Keratinocyte (primary cell): ENCODE data around the gene BCAS3. TPM values are rescaled to one million over a fixed set of nuclear protein-coding genes. Genes with fewer than 3 reads are reported as not detected.
A peak's percentile ranks its signal among the peaks of the same experiment; 100 is the strongest.

Experiments used
- DNase-seq: peaks from one replicate; pipeline ENCODE4 v3.0.0-alpha.2; 2011; ENCODE audit warnings: low read depth, missing footprints, low spot score
- FAIRE-seq: peaks from 2 replicates; lab custom pipeline; 2011; peaks lifted over from hg19 to GRCh38; lab: Jason Lieb, UNC
- H2AFZ ChIP-seq: 2 replicates; pipeline ENCODE4 v1.6.0; 2012; ENCODE audit warnings: low read length, control low read depth, inconsistent platforms; ENCODE audit not compliant: control insufficient read depth
- H3K27ac ChIP-seq: 2 replicates; pipeline ENCODE4 v1.5.1; 2011; ENCODE audit warnings: low read length; ENCODE audit not compliant: control insufficient read depth, insufficient read depth
- H3K27me3 ChIP-seq: 3 replicates; pipeline ENCODE4 v1.6.0; 2011; ENCODE audit warnings: low read length; ENCODE audit not compliant: control insufficient read depth, insufficient read depth; ENCODE audit errors: extremely low read depth
- H3K36me3 ChIP-seq, 2 experiments: 2 replicates in 1 of 2; 3 replicates in 1 of 2; pipeline ENCODE4 v1.5.1; 2011; ENCODE audit warnings: low read length in 2 of 2, mild to moderate bottlenecking in 1 of 2; ENCODE audit not compliant: control insufficient read depth in 2 of 2, insufficient read depth in 2 of 2; ENCODE audit errors: extremely low read depth in 1 of 2
- H3K4me1 ChIP-seq: 3 replicates; pipeline ENCODE4 v1.5.1; 2011; ENCODE audit warnings: low read length; ENCODE audit not compliant: control insufficient read depth, insufficient read depth; ENCODE audit errors: extremely low read depth
- H3K4me2 ChIP-seq: 3 replicates; pipeline ENCODE4 v1.6.0; 2011; ENCODE audit warnings: low read depth, low read length; ENCODE audit not compliant: control insufficient read depth, insufficient read depth; ENCODE audit errors: extremely low read depth
- H3K4me3 ChIP-seq, 3 experiments: fragments of 200-600 bp in 1 of 3; sonication (generic) in 1 of 3; 2 replicates in 2 of 3; 3 replicates in 1 of 3; pipeline ENCODE4 v1.5.1; 2011 to 2016; ENCODE audit warnings: low read length in 3 of 3, mild to moderate bottlenecking in 3 of 3, control low read depth in 2 of 3, inconsistent platforms in 1 of 3, low read depth in 1 of 3, mixed read lengths in 1 of 3, mixed run types in 1 of 3, moderate library complexity in 1 of 3; ENCODE audit not compliant: control insufficient read depth in 2 of 3, insufficient read depth in 2 of 3; ENCODE audit errors: extremely low read depth in 1 of 3
- H3K79me2 ChIP-seq: 2 replicates; pipeline ENCODE4 v1.6.0; 2012; ENCODE audit warnings: low read length; ENCODE audit not compliant: control insufficient read depth, insufficient read depth
- H3K9ac ChIP-seq: 3 replicates; pipeline ENCODE4 v1.6.0; 2011; ENCODE audit warnings: low read length; ENCODE audit not compliant: control insufficient read depth, insufficient read depth; ENCODE audit errors: extremely low read depth
- H3K9me1 ChIP-seq: 3 replicates; pipeline ENCODE4 v1.6.0; 2011; ENCODE audit warnings: low read length; ENCODE audit not compliant: control insufficient read depth, insufficient read depth; ENCODE audit errors: extremely low read depth
- H3K9me3 ChIP-seq: 2 replicates; pipeline ENCODE4 v1.5.1; 2012; ENCODE audit warnings: low read depth, low read length; ENCODE audit not compliant: control insufficient read depth
- H4K20me1 ChIP-seq: 3 replicates; pipeline ENCODE4 v1.6.0; 2011; ENCODE audit warnings: low read length; ENCODE audit not compliant: control insufficient read depth, insufficient read depth; ENCODE audit errors: extremely low read depth
- EZH2 ChIP-seq: IDR thresholded peaks from one replicate; pipeline ENCODE4 v1.6.1; 2012; ENCODE audit warnings: inconsistent platforms, mild to moderate bottlenecking, low read length, moderate library complexity
- dilution Hi-C: fragments of 300-500 bp; cut with MboI; formaldehyde crosslinking; loops from one replicate; pipeline ENCODE4 v1.7.0; 2020; ENCODE audit warnings: low sequenced_read_pairs; ENCODE audit not compliant: extremely low pct_ligation_motif_present
- polyA plus RNA-seq, 5 experiments: library from polyadenylated mRNA; depleted of rRNA in 3 of 5; stranded (reverse) in 3 of 5; stranded (forward) in 1 of 5; unstranded in 1 of 5; fragments of >200 nt; gene quantifications; 1 replicate in 1 of 5; 2 replicates in 3 of 5; 3 replicates in 1 of 5; pipeline versions ENCODE4 v1.2.1 to v1.2.3, GENCODE V29; 2011 to 2012; ENCODE audit warnings: missing spikeins in 2 of 5, low read depth in 1 of 5, low replicate concordance in 1 of 5
- TF ChIP-seq, protein P1 (sequence below), 3 experiments: IDR thresholded peaks in 1 of 3; conservative IDR thresholded peaks in 1 of 3; optimal IDR thresholded peaks in 1 of 3; 2 replicates in 2 of 3; 3 replicates in 1 of 3; pipeline versions ENCODE3 to v1.5.1; 2011; ENCODE audit warnings: low read length in 3 of 3, mild to moderate bottlenecking in 3 of 3, moderate library complexity in 2 of 3, control low read depth in 1 of 3, inconsistent platforms in 1 of 3; ENCODE audit not compliant: insufficient read depth in 2 of 3; ENCODE audit errors: extremely low read depth in 1 of 3

Gene BCAS3
- polyA plus RNA-seq, 1 donor (not counting 4 experiments of a cell fraction or from before 2014, with no cell fraction given), result 11.8 TPM

DNA sequence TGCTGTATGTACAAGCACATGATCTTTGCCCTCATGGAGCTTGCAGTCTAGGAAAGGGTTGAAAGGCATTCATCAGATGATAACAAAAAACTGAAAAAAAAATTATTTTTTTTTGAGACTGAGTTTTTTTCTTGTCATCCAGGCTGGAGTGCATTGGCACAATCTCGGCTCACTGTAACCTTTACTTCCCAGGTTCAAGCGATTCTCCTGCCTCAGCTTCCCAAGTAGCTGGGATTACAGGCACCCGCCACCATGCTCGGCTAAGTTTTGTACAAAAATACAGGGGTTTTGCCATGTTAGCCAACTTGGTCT is 38.7 kb upstream of the BCAS3 start:
- H3K27me3 ChIP-seq, result no peaks in the 10 kb centered on the region
- no peaks in the 10 kb centered on the region for H3K9me1 ChIP-seq
- H3K9ac ChIP-seq, result no peak overlapping the region
- no peak overlapping the region for H2AFZ ChIP-seq
- DNase-seq (no peak), FAIRE-seq (no peak)
- H3K36me3 ChIP-seq, result no peaks in the 10 kb centered on the region
- H3K4me2 ChIP-seq, result no peak overlapping the region
- TF ChIP-seq, protein P1, sequence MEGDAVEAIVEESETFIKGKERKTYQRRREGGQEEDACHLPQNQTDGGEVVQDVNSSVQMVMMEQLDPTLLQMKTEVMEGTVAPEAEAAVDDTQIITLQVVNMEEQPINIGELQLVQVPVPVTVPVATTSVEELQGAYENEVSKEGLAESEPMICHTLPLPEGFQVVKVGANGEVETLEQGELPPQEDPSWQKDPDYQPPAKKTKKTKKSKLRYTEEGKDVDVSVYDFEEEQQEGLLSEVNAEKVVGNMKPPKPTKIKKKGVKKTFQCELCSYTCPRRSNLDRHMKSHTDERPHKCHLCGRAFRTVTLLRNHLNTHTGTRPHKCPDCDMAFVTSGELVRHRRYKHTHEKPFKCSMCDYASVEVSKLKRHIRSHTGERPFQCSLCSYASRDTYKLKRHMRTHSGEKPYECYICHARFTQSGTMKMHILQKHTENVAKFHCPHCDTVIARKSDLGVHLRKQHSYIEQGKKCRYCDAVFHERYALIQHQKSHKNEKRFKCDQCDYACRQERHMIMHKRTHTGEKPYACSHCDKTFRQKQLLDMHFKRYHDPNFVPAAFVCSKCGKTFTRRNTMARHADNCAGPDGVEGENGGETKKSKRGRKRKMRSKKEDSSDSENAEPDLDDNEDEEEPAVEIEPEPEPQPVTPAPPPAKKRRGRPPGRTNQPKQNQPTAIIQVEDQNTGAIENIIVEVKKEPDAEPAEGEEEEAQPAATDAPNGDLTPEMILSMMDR (optimal IDR thresholded peaks at IDR 0.05 in 1 of 3, IDR thresholded peaks at IDR 0.05 in 1 of 3, conservative IDR thresholded peaks at IDR 0.05 in 1 of 3; ENCODE audit: extremely low read depth in 1 of 3, insufficient read depth in 2 of 3, low read length in 3 of 3), result no peak
- no peak for TF ChIP-seq EZH2
- peaks cover 2% of the 10 kb centered on the region for H3K79me2 ChIP-seq
- H3K4me3 ChIP-seq, result no peak overlapping the region
- H3K9me3 ChIP-seq, result no peaks in the 10 kb centered on the region
- H3K27ac ChIP-seq, result no peak overlapping the region
- dilution Hi-C loops, result no loop called here
- H3K4me1 ChIP-seq, result no peaks in the 10 kb centered on the region
- H4K20me1 ChIP-seq, result no peaks in the 10 kb centered on the region

DNA sequence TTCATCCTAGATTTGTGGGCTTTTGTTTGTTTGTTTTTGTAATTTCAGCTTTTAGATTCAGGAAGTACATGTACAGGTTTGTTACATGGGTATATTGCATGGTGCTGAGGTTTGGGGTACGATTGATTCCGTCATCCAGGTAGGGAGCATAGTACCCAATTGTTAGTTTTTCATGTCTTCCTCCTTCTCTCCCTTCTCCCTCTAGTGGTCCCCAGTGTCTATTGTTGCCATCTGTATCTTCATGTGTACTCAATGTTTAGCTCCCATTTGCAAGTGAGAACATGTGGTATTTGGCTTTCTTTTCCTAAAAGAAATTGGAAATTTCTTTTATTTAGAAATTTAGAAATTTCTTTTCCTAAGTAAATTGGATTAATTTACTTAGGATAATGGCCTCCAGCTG is 37.1 kb upstream of the BCAS3 start:
- Histone ChIP-seq H4K20me1 (no peaks in the 10 kb centered on the region), H3K27ac (no peak overlapping the region), H2AFZ (no peak overlapping the region), H3K36me3 (no peaks in the 10 kb centered on the region), H3K27me3 (no peaks in the 10 kb centered on the region), H3K4me1 (no peaks in the 10 kb centered on the region), H3K79me2 (peaks cover 2% of the 10 kb centered on the region), H3K9ac (no peak overlapping the region), H3K9me1 (no peaks in the 10 kb centered on the region), H3K9me3 (no peaks in the 10 kb centered on the region), H3K4me2 (no peak overlapping the region), H3K4me3 (no peak overlapping the region)
- dilution Hi-C loops, result no loop called here
- FAIRE-seq (no peak), DNase-seq (no peak)
- TF ChIP-seq EZH2, result no peak
- TF ChIP-seq, protein P1 (optimal IDR thresholded peaks at IDR 0.05 in 1 of 3, IDR thresholded peaks at IDR 0.05 in 1 of 3, conservative IDR thresholded peaks at IDR 0.05 in 1 of 3; ENCODE audit: extremely low read depth in 1 of 3, insufficient read depth in 2 of 3, low read length in 3 of 3), result peak in 2 of 3 experiments; percentile 32 to 40
